DOHH2 (cell line): ENCODE results near the gene PALLD.

Experiments used
- H3F3A ChIP-seq: fragments of 200-600 bp; sonication (generic), shearing (Covaris generic); 2 replicates; pipeline ENCODE4 v1.6.0; 2016; ENCODE audit warnings: antibody characterized with exemption, mild to moderate bottlenecking; ENCODE audit not compliant: control insufficient read depth, insufficient read depth
- H3K27ac ChIP-seq: fragments of 200-600 bp; sonication (generic); 2 replicates; pipeline ENCODE4 v1.5.1; 2014; ENCODE audit warnings: low read depth, mild to moderate bottlenecking, low read length, moderate library complexity
- H3K27me3 ChIP-seq: fragments of 200-600 bp; sonication (generic); 2 replicates; pipeline ENCODE4 v1.6.1; 2014; ENCODE audit warnings: mild to moderate bottlenecking, low read length, mixed read lengths; ENCODE audit not compliant: control insufficient read depth
- H3K36me3 ChIP-seq: fragments of 200-600 bp; sonication (generic); 2 replicates; pipeline ENCODE4 v1.6.1; 2014; ENCODE audit warnings: mild to moderate bottlenecking, low read length, moderate library complexity, mixed read lengths; ENCODE audit not compliant: control insufficient read depth
- H3K4me1 ChIP-seq: fragments of 200-600 bp; sonication (generic); 2 replicates; pipeline ENCODE4 v1.6.1; 2014; ENCODE audit warnings: mild to moderate bottlenecking, low read length, mixed read lengths; ENCODE audit not compliant: control insufficient read depth
- H3K4me2 ChIP-seq: fragments of 200-600 bp; sonication (generic); 2 replicates; pipeline ENCODE4 v1.6.0; 2014; ENCODE audit warnings: mild to moderate bottlenecking, low read length, moderate library complexity
- H3K4me3 ChIP-seq: fragments of 200-600 bp; sonication (generic); 2 replicates; pipeline ENCODE4 v1.5.1; 2014; ENCODE audit warnings: mild to moderate bottlenecking, low read length, mixed read lengths
- H3K79me2 ChIP-seq: fragments of 200-600 bp; sonication (generic); 2 replicates; pipeline ENCODE4 v1.6.1; 2014; ENCODE audit warnings: mild to moderate bottlenecking, low read length, mixed read lengths; ENCODE audit not compliant: control insufficient read depth
- H3K9me2 ChIP-seq: fragments of 200-600 bp; sonication (generic); replicated peaks from 2 replicates; pipeline ENCODE4 v1.6.1; 2014; ENCODE audit warnings: mild to moderate bottlenecking, low read length, mixed read lengths; ENCODE audit not compliant: control insufficient read depth
- H3K9me3 ChIP-seq: fragments of 200-600 bp; sonication (generic); 2 replicates; pipeline ENCODE4 v1.6.1; 2014; ENCODE audit warnings: antibody characterized with exemption, low read length, mixed read lengths; ENCODE audit not compliant: control insufficient read depth, insufficient read depth
- H4K20me1 ChIP-seq: fragments of 200-600 bp; sonication (generic); 2 replicates; pipeline ENCODE4 v1.6.0; 2014; ENCODE audit warnings: low read depth, mild to moderate bottlenecking, antibody characterized with exemption, low read length, moderate library complexity; ENCODE audit not compliant: control insufficient read depth, insufficient read depth
- CTCF ChIP-seq: fragments of 200-600 bp; sonication (generic); IDR thresholded peaks from one replicate; pipeline ENCODE4 v1.5.1; 2014; ENCODE audit warnings: antibody characterized with exemption, mild to moderate bottlenecking, low read depth, low read length; ENCODE audit not compliant: poor library complexity, severe bottlenecking
- EZH2phosphoT487 ChIP-seq: fragments of 200-600 bp; sonication (generic); IDR thresholded peaks from 2 replicates; pipeline ENCODE4 v1.6.1; 2017; ENCODE audit warnings: borderline replicate concordance, mild to moderate bottlenecking, antibody characterized with exemption, low read length, moderate library complexity, mixed read lengths

The PALLD gene

GRCh38 chr4:168886351-168886750 is 389.5 kb downstream of the PALLD start:
- H3K4me1 ChIP-seq = no peaks in the 10 kb centered on the region

GRCh38 chr4:168887809-168888208 is 391.0 kb downstream of the PALLD start:
- H3F3A ChIP-seq = no peaks in the 10 kb centered on the region
- H4K20me1 ChIP-seq = no peaks in the 10 kb centered on the region
- no peaks in the 10 kb centered on the region for H3K9me3 ChIP-seq
- no peaks in the 10 kb centered on the region for H3K79me2 ChIP-seq
- H3K4me1 ChIP-seq = no peaks in the 10 kb centered on the region
- no peak overlapping the region for H3K27ac ChIP-seq
- H3K4me2 ChIP-seq = no peak overlapping the region
- no peak for TF ChIP-seq CTCF
- TF ChIP-seq EZH2phosphoT487 = no peak
- H3K27me3 ChIP-seq = no peaks in the 10 kb centered on the region
- no peaks in the 10 kb centered on the region for H3K9me2 ChIP-seq
- H3K36me3 ChIP-seq = no peaks in the 10 kb centered on the region
- no peak overlapping the region for H3K4me3 ChIP-seq

More at GRCh38 chr4:168886351-168886750, 389.5 kb downstream of the PALLD start:
- H3K4me2 ChIP-seq = no peak overlapping the region
- H3K9me3 ChIP-seq = no peaks in the 10 kb centered on the region
- TF ChIP-seq CTCF = no peak
- TF ChIP-seq EZH2phosphoT487 = no peak
- no peaks in the 10 kb centered on the region for H3K9me2 ChIP-seq
- no peaks in the 10 kb centered on the region for H3K27me3 ChIP-seq
- H3K4me3 ChIP-seq = no peak overlapping the region
- H3F3A ChIP-seq = no peaks in the 10 kb centered on the region
- no peak overlapping the region for H3K27ac ChIP-seq
- no peaks in the 10 kb centered on the region for H3K79me2 ChIP-seq
- H3K36me3 ChIP-seq = no peaks in the 10 kb centered on the region
- no peaks in the 10 kb centered on the region for H4K20me1 ChIP-seq

GRCh38 chr4:168888715-168889215 is 391.9 kb downstream of the PALLD start:
- Histone ChIP-seq H3K4me1 (no peaks in the 10 kb centered on the region), H3K27me3 (no peaks in the 10 kb centered on the region), H3K27ac (no peak overlapping the region), H4K20me1 (no peaks in the 10 kb centered on the region), H3K9me3 (no peaks in the 10 kb centered on the region), H3K9me2 (no peaks in the 10 kb centered on the region), H3K4me2 (no peak overlapping the region), H3K79me2 (no peaks in the 10 kb centered on the region), H3K36me3 (no peaks in the 10 kb centered on the region), H3K4me3 (no peak overlapping the region), H3F3A (no peaks in the 10 kb centered on the region)
- no peak for TF ChIP-seq CTCF
- no peak for TF ChIP-seq EZH2phosphoT487
